ENCODE results near the gene TMOD3.
"Not testable (repeated sequence)": the region's sequence is repeated elsewhere in the genome, so short reads cannot be mapped to it uniquely, and the experiment has no call there.

The TMOD3 gene

GRCh38 chr15:51866751-51867150 lies 37.3 kb downstream of the TMOD3 start:
- DNase-seq, result no peak

DNA sequence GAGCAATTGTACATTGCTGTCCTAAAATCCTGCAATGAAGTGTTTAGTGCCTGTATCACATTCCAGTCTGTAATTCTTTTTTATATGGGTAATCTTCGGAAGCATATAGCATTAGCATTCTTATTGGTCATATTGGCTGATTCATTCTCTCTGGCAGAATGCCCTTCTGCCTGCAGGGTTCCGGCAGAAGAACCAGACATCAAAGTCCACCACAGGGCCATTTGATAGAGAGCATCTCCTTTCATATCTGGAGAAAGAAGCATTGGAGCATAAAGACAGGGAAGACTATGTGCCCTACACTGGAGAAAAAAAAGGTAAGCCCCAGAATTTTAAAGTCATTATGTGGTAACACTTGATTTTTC lies 39.6 kb downstream of the TMOD3 start:
- no peak for DNase-seq

DNA sequence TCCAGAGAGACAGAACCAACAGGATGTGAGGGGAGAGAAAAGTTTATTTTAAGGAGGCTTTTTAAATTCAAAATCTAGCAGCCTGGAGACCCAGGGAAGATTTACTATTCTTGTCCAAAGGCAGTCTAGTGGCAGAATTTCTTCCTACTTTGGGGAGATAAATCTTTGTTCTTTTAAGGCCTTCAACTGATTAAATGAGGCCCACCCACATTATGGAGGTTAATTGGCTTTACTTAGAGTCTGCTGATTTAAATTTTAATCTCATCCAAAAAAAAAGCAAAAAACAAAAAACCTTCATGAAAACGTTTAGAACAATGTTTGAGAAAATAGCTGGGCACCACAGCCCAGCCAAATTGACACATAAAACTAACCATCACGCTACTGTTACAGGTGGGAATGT lies 41.3 kb downstream of the TMOD3 start:
- DNase-seq, result no peak

GRCh38 chr15:51874751-51875644 lies 45.5 kb downstream of the TMOD3 start:
- DNase-seq, result no peak

DNA sequence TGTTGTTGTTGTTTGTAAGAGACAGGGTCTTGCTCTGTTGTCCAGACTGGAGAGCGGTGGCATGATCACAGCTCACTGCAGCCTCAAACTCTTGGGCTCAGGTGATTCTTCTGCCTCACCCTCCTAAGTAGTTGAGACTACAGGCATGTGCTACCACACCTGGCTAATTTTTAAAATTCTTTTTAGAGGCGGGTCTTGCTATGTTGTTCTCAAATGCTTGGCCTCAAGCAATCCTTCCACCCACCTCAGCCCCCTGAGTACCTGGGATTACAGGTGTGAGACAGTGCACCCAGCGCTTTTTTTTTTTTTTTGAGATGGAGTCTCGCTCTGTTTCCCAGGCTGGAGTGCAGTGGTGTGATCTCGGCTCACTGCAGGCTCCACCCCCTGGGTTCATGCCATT lies 46.7 kb downstream of the TMOD3 start:
- no peak for DNase-seq

- no peak for DNase-seq
Observed at GRCh38 chr15:51878446-51879386, 49.3 kb downstream of the TMOD3 start.

DNA sequence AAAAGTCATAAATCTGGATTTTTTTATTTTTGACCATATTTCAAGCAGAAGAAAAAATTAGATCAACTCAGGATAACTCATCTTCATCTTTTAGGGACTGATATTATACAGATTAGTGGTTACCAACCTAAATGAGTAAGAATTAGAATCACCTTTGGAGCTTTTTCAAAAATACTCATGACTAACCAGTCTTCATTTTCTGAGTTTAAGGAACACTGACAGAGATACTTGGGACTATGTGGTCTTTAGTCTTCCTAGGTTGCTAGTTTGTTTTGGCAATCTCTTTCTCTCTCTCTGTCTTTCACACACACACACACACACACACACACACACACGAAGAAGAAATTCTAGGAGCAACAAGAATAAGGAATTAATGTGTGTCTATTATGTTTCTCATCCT lies 50.1 kb downstream of the TMOD3 start:
- DNase-seq, result no peak

- DNase-seq, result no peak
Observed at GRCh38 chr15:51883271-51883837, 53.9 kb downstream of the TMOD3 start.

DNA sequence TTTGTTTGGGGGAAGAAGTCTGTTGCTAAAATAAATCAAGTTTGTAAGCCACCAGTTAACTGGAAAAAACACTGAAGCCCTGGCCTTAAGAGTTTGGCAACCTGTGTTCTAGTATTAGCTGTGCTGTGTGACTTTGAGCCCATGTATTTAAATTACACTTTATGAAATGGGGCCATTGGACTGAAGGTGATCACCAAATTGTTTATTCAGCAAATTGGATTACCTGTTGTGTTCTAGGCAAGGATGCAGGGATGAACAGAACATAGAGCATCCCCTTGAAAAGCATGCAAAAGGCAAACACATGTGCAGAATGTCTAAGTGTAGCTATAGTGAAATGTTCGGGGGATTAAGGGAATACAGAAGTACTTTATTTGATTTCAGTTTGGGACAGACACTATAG lies 54.6 kb downstream of the TMOD3 start:
- DNase-seq, result no peak

DNA sequence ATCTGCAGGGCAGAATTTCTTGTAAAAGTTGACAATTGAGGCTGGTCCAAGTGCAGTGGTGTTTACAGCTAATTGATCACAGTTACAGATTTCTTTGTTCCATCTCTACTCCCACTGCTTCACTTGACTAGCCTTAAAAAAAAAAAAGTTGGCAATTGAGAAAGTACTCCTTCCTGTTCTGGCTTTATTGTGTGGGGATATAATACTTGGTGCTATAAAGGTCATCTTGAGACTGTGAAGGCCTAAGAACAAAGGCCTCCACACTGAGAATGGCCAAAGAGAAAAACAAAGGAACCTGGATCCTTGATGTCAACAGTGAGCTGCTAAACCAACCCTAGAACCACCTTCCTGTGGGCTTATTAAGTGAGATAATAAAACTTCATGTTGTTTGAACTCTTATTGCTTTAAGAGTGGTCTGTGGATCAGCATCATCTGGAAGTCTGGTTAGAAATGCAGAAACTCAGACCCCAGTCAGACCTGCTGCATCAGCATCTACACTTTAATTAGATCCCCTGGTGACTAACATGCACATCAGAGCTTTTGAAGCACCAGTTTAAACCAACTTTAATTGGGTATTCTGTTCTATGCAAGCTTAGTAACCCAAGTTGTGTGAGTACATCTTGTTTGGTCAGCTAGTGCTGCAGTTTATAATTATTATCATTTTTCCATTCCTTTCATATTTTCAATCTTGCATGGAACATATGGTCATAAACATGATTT lies 55.2 kb downstream of the TMOD3 start:
- DNase-seq, result no peak

- not testable (repeated sequence) for DNase-seq
Observed at GRCh38 chr15:51885758-51886157, 56.3 kb downstream of the TMOD3 start.

GRCh38 chr15:51887887-51888592 lies 58.6 kb downstream of the TMOD3 start:
- no peak for DNase-seq

DNA sequence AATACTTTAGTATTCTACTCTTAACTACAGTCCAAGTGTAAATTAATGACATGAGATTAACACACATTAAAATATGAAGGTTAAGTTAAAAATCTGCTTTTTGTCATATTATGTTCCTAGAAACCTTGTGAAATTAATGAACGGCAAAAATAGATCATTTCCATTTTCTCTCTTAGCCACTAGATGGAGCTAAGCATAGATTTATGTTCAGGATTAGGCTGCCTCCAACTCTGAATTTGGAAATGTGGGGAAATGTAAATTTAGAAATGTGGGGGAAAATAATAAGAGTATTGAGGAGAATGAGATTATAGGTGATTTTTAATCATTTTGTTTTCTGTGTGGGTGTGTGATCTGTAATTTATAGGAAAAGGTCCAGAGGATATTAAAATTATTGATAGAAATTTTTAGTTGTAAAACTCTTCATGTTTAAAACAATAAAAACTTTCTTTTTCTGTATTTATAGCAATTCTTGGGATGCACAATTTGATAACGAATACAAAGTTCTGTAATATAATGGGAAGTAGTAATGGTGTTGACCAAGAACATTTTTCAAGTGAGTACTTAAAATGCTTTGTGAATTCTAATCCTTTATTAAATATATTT lies 59.2 kb downstream of the TMOD3 start:
- no peak for DNase-seq

DNA sequence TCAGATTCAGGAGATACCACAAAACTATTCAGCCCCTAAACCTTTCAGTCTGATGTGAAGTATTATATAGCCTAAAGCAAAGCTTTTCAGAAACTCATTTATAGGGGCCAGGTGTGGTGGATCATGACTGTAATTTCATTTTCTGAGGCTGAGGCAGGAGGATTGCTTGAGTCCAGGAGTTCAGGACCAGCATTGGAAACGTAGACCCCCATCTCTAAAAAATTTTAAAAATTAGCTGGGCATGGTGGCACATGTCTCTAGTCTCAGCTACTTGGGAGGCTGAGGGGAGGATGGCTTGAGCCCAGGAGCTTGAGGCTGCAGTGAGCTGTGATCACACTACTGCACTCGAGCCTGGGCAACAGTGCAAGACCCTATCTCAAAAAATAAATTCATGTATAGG lies 60.0 kb downstream of the TMOD3 start:
- DNase-seq, result no peak

DNA sequence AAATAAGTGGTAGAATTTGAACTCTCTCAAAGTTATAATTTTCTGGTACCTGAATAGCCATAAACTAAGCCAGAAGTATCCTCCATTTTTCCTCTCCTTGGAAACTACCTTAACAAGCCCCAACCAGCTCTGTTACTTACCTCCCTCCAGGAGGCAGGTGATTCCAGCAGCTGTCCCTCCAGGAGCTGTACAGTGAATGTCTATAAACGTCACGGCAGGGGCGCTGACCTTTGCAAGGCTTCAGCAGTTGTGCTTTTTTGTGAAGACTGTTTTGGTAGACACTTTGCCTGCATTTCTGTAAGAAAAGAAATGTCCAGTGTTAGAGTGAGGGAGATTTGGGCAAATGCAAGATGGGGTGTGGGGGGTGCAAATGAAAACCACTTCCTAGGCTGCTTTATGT lies 75.0 kb downstream of the TMOD3 start:
- no peak for DNase-seq

DNA sequence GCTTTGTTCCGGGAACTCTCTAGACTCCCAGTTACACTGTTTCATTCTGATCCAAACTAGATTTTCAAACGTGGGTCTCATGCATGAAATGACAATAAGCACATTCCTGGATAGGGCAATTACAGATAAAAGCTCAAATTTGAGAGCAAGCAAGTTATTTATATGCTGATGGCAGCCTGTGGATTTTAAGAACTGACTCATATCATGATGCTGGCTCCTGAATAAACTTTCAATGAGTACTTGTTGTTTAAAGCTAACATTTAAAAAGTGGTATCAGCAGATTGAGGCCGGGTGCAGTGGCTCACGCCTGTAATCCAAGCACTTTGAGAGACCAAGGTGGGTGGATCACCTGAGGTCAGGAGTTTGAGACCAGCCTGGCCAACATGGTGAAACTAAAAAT lies 75.5 kb downstream of the TMOD3 start:
- DNase-seq, result no peak

DNA sequence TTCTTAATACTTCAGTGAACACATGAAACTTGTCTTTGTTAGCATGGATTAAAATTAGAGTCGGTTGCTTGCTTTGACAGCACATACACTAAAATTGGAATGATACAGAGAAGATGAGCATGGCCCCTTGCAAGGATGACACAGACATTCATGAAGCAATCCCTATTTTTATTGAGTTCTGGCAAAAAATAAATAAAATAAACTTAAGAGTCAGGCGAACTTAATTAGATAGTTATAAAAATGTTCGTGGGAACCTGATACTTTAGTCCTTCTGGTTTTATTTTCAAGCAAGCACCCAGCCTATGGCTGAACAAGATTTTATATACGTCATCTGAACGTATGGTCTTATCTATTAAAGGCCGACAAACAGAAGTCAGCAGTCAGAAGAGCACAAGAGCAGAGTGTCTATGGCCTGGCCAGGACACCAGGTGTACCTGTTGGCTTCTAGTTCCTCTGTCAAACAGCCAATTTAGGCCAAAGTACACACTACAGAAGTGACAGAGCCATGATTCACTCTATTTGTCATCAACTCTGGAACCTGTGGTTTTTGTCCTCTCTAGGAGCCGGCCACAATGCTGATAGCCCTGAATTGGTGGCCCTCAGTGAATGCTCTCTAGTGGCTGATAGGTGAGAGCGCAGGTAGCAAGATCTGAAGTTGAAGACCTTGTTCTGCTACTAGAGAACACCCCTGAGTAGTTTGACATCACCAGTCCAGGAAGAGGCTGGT lies 77.8 kb downstream of the TMOD3 start:
- DNase-seq, result peak; percentile 45

- DNase-seq, result no peak
Observed at GRCh38 chr15:51908316-51908715, 78.9 kb downstream of the TMOD3 start.

DNA sequence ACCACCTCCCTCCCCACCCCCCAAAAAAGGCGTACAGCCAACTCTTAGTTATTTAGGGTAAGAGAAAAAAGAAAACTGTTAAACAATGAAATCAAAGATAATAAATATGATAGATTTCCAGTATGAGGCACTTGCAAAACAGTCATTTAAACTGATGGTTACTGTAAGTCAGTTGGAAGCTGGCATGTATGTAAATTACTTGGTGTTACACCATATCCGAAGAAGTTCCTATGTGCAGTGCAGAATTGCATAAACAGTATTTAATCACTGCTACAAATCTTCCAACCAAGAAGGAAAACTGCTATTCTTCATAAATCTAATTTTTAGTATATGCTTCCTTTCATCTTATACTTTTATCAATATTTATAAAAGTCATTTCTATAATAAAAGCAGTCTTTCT lies 80.1 kb downstream of the TMOD3 start:
- DNase-seq, result no peak

- DNase-seq, result no peak
Observed at GRCh38 chr15:51912528-51912927, 83.1 kb downstream of the TMOD3 start.

DNA sequence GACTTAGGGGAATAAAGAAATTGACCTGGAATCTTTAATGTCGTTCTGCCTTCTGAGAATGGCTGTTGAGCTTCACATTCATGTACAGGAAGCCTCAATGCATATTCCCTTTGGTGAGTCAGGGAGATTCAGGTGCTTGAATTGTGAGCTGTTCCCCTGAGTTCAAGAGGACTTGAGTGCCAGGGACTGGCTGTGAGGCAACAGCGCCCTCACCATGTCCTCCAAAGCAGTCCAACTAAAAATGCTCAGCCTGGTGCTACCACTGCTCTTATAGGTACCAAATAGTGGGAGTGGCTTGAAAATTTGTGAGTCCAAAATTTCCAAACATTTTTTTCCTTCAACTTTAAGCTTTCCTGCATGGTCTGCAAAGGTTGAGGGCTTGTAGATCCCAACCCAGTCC lies 88.0 kb downstream of the TMOD3 start:
- DNase-seq, result peak; percentile 12

Data from NCI-H2029 (cell line).